ENCODE measurements around the gene PCSK2.

GRCh38 chr20:17498641-17499040 is 271.8 kb downstream of the PCSK2 start:
- no peak for TF ChIP-seq CTCF (IDR thresholded peaks at IDR 0.05)
- no peak for TF ChIP-seq POLR2AphosphoS5 (IDR thresholded peaks at IDR 0.05)
- TF ChIP-seq EP300 (IDR thresholded peaks at IDR 0.05; ENCODE audit: low read depth): no peak
- TF ChIP-seq POLR2A (IDR thresholded peaks at IDR 0.05): no peak

Data from transverse colon (tissue), 4 donors.